ENCODE measurements around the gene FRS2. TPM values are rescaled to one million over a fixed set of nuclear protein-coding genes. Genes with fewer than 3 reads are reported as not detected.

FRS2 gene
- total and polyA plus RNA-seq, 2 of the 4 experiments (the other 2 are of a cell fraction): 12.4 to 58.3 TPM

GRCh38 chr12:69471076-69471430 lies 865 bp downstream of the FRS2 start:
- Histone ChIP-seq H3K4ac (ENCODE audit: low read depth, low read length) (peak overlapping the region; percentile 88), H4K8ac (ENCODE audit: low read depth in 2 of 2, low read length in 2 of 2) (peak overlapping the region in 1 of 2 experiments; percentile 97; a peak in 1 of 4 replicates), H4K5ac (ENCODE audit: low read depth, low read length) (peak overlapping the region; percentile 65; the same call in 1 of the 2 replicates), H2BK5ac (ENCODE audit: low read depth, low read length, poor library complexity, severe bottlenecking) (peak overlapping the region; percentile 89), H2AK5ac (ENCODE audit: low read depth, low read length) (peak overlapping the region; percentile 83; the same call in 1 of the 2 replicates), H3K9ac (ENCODE audit: low read depth, low read length) (peak overlapping the region; percentile 90), H2BK15ac (ENCODE audit: low read depth, low read length) (no peak overlapping the region; the same call in 2 of the 3 replicates), H3K4me1 (ENCODE audit: control insufficient read depth, insufficient read depth, low read length) (peaks cover 14% of the 10 kb centered on the region), H3K9me3 (ENCODE audit: control insufficient read depth, insufficient read depth, low read length) (no peaks in the 10 kb centered on the region), H3K4me3 (ENCODE audit: insufficient read depth, low read depth, low read length) (peak overlapping the region; percentile 87), H2AK9ac (replicated peaks; ENCODE audit: low read depth, low read length, poor library complexity) (peak overlapping the region; percentile 98), H3K27ac (ENCODE audit: insufficient read depth, low read length) (peak overlapping the region; percentile 90), H3K56ac (ENCODE audit: extremely low read depth, insufficient read depth, low read length) (peak overlapping the region; percentile 54; the same call in 1 of the 2 replicates), H4K91ac (ENCODE audit: insufficient read depth, low read depth, low read length) (0 out of 2 replicates have a peak overlapping the region, but pooled peaks have one; percentile 45), H4K20me1 (ENCODE audit: insufficient read depth, low read length) (peaks cover 44% of the 10 kb centered on the region), H3K14ac (replicated peaks; ENCODE audit: low read depth, low read length) (peak overlapping the region; percentile 90), H2BK120ac (ENCODE audit: low read depth, low read length) (peak overlapping the region; percentile 52), H2BK20ac (ENCODE audit: low read depth, low read length) (no peak overlapping the region; the same call in 1 of the 2 replicates), H3K4me2 (ENCODE audit: low read depth, low read length) (peak overlapping the region; percentile 90), H2AFZ (replicated peaks; ENCODE audit: low read length, poor library complexity) (peak overlapping the region; percentile 95), H3K18ac (ENCODE audit: low read depth, low read length) (peak overlapping the region; percentile 25), H3K9me1 (ENCODE audit: insufficient read depth, low read length) (peaks cover 11% of the 10 kb centered on the region; the same call in 1 of the 2 replicates), H3K36me3 (ENCODE audit: control insufficient read depth, insufficient read depth, low read length) (no peaks in the 10 kb centered on the region), H3K23ac (ENCODE audit: low read depth, low read length) (peak overlapping the region; percentile 93), H3K27me3 (ENCODE audit: control insufficient read depth, insufficient read depth, low read length) (no peaks in the 10 kb centered on the region), H3K79me1 (ENCODE audit: low read depth in 1 of 2, low read length in 2 of 2) (peaks cover 3 to 39% of the 10 kb centered on the region in 2 experiments; a peak in 2 of 4 replicates)
- intact Hi-C loops (cut with micrococcal nuclease) (loop anchor here (2.0 to 5.0 kb wide), 2 partner anchors 54 to 100 kb away; no protein-coding TSS in a partner anchor), dilution Hi-C loops (cut with HindIII; ENCODE audit: low sequenced_read_pairs, unreplicated experiment) (no loop called here), in situ Hi-C loops (cut with MboI; ENCODE audit: low sequenced_read_pairs) (loop anchor here (10.0 kb wide), 1 partner anchor 104 kb away; no protein-coding TSS in a partner anchor)
- no peak for ATAC-seq (ENCODE audit: low read depth)
- no peak for DNase-seq
- ChIA-PET CTCF (interaction anchor here (1.4 kb wide), 1 partner anchor 100 kb away, joined by 3 read pairs; no protein-coding TSS in a partner anchor), POLR2A (ENCODE audit: unreplicated experiment) (no interaction called here)
- TF ChIP-seq RFX5 (IDR thresholded peaks at IDR 0.05; ENCODE audit: low read depth, low read length) (no peak), MAZ (IDR thresholded peaks at IDR 0.05; ENCODE audit: borderline replicate concordance, low read depth, low read length) (no peak), USF2 (IDR thresholded peaks at IDR 0.05; ENCODE audit: low read depth, low read length) (no peak), NFE2L2 (IDR thresholded peaks at IDR 0.05; ENCODE audit: low read depth, low read length) (no peak), MXI1 (IDR thresholded peaks at IDR 0.05; ENCODE audit: borderline replicate concordance, low read depth, low read length) (no peak)
- TF ChIP-seq, protein P1, sequence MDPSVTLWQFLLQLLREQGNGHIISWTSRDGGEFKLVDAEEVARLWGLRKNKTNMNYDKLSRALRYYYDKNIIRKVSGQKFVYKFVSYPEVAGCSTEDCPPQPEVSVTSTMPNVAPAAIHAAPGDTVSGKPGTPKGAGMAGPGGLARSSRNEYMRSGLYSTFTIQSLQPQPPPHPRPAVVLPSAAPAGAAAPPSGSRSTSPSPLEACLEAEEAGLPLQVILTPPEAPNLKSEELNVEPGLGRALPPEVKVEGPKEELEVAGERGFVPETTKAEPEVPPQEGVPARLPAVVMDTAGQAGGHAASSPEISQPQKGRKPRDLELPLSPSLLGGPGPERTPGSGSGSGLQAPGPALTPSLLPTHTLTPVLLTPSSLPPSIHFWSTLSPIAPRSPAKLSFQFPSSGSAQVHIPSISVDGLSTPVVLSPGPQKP (IDR thresholded peaks at IDR 0.05; ENCODE audit: borderline replicate concordance, low read depth, low read length): no peak
- no CpG with 5 or more reads among the region's 7 CpGs for WGBS, 2 experiments (ENCODE audit: extremely low coverage in 2 of 2, insufficient read length in 1 of 2)
- BruUV-seq (replicated peaks): no TSS peak
